GM21381 (cell line): ENCODE results near the gene ARHGEF2.
"Not testable (repeated sequence)": the region's sequence is repeated elsewhere in the genome, so short reads cannot be mapped to it uniquely, and the experiment has no call there.

ENCODE experiments used
- ATAC-seq: cut with Tn5 transposase; IDR thresholded peaks from one replicate; pipeline ENCODE4 v1.9.1; 2021; ENCODE audit warnings: mild to moderate bottlenecking, moderate library complexity; ENCODE audit not compliant: unreplicated experiment

ARHGEF2 gene

GRCh38 chr1:155946633-155947219 is 31.6 kb downstream of the ARHGEF2 start:
- peak; percentile 14 for ATAC-seq

- ATAC-seq, result no peak
Observed at GRCh38 chr1:155944444-155944799, 33.9 kb downstream of the ARHGEF2 start.

- no peak for ATAC-seq
Observed at GRCh38 chr1:155942578-155943141, 35.7 kb downstream of the ARHGEF2 start.

- no peak for ATAC-seq
Observed at GRCh38 chr1:155941845-155942531, 36.4 kb downstream of the ARHGEF2 start.

- ATAC-seq, result no peak
Observed at GRCh38 chr1:155940993-155941844, 37.1 kb downstream of the ARHGEF2 start, which contains the start of gene RXFP4. TSS of gene RXFP4 (plus strand) at chr1:155941638. CDS start at chr1:155941710, 72 bp downstream.

- no peak for ATAC-seq
Observed at GRCh38 chr1:155940482-155940992, 37.8 kb downstream of the ARHGEF2 start.

DNA sequence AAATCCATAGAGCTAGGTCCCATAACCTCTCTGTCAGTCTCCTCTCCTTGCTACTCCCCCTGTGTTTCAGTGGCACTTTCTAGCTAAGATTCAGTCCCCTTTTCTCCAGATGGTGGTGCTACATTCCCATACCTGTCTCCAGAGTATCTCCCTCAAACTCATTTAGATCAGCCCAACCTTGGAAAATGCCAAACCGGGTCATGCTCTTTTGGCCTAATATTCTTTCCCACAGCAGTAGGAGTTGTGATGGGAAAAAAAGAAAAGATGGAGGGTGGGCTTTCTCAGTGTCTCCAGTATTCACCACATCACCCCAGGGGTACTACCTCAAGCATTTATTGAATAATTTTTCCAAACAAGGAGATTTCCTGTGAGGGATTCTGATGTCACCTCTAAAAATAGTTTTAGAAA is 40.1 kb downstream of the ARHGEF2 start:
- ATAC-seq, result no peak

DNA sequence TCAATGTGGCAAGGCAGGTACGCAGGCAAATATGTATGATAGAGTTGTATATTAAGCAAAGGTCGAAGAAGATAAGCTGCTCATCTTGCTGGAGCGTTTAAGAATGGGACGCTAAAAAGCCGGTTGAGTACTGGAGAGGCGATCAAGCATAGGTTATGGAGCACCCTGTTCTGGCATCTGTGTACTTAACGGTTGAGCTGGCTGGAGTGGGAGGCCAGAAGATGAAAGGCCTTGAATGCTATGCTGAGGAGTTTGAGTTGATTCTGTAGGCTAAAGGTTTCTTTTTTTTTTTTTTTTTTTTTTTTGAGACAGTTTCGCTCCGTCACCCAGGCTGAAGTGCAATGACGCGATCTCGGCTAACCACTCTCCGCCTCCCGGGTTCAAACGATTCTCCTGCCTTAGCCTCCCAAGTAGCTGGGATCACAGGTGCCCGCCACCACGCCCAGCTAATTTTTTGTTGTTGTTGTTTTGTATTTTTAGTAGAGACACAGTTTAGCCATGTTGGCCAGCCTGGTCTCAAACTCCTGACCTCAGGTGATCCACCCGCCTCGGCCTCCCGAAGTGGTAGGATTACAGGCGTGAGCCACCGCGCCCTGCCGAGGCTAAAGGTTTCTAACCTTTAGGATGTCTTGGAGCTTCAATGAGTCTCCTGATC is 43.3 kb downstream of the ARHGEF2 start:
- ATAC-seq, result no peak

GRCh38 chr1:155934097-155934935 is 44.0 kb downstream of the ARHGEF2 start, which contains the start of gene KHDC4:
TSS of gene KHDC4 (minus strand) at chr1:155934413. CDS start at chr1:155934373, 40 bp downstream.
- ATAC-seq, result peak; percentile 83

DNA sequence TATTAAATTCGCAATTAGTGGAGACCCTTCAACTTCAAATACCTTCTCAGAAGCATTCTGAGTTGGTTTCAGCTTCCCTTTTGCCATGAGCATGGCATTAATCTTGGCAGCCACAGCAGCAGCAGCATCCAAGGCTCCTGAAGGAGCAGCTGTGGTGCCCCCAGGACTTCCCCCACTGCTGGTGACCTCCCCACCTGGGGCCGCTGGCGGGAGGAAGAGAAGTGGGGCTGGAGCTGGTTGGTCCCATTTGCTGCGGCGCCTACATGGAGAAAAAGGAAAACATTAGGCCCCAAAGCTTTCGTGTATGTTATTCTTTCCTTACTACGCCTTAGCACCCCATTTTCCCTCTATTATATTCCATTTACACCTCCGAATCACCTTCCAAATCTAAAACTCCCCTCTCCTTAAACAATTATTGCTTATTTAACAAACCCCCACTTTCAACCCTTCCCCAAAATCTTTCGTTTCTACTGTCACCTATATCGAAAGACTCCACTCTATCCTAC is 44.7 kb downstream of the ARHGEF2 start:
- ATAC-seq, result no peak

DNA sequence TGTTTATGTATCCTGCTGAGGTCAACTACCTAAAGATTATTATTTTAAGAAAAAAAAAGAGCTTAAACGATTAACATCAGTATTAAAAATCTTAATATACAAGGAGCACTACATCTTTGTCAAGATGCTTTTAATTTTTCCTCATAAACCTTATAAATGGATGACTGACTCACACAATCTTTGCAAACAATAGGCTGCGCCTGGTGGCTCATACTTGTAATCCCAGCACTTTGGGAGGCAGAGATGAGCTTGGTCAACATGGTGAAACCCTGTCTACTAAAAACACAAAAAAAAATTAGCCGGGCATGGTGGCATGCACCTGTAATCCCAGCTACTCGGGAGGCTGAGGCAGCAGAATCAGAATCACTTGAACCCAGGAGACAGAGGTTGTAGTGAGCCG is 45.9 kb downstream of the ARHGEF2 start:
- ATAC-seq, result no peak

GRCh38 chr1:155932081-155932480 is 46.3 kb downstream of the ARHGEF2 start:
- no peak for ATAC-seq

DNA sequence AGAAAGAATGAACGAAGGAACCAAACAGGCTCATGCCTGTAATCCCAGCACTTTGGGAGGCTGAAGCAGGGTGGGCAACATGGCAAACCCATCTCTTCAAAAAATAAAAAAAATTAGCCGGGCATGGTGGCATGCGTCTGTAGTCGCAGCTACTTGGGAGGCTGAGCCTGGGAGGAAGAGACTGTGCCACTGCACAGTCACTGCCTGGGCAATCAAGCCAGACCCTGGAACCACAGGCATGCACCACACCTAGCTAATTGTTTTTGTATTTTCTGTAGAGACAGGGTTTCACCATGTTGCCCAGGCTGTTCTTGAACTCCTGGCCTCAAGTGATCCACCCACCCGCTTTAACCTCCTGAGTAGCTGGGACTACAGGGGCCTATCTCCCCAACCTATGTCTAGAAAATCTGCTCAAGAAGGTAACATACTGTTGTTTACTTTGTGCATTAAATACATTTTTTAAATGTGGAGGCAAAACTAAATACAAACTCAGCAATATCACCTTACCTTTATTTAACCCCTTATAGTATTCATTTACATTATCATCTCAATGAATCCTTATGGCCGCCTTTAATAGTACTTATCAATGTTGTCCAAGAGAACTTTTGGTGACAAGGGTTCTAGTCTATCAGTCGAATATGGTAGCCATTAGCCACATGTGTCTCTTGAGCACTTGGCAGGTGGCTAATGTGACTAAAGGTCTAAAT is 46.9 kb downstream of the ARHGEF2 start:
- ATAC-seq, result no peak

- ATAC-seq, result not testable (repeated sequence)
Observed at GRCh38 chr1:155930725-155931124, 47.6 kb downstream of the ARHGEF2 start.

DNA sequence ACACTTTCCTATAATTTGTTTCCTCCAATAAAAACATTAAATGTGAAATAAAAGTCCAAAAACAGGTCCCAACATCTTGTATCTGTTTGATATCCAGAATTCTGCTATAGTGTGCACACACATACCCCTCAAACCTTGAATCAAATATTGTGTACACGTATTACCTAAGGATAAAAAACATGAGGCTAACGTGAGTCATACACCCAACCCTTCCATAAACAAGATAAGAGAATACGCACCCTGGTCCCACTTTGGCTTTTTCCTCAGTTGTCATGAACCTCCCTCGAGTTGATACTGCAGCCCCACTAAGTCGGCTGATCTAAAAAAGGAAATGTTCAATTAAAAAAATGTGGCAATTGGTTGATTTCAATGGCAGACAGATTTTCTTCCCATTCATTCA is 49.3 kb downstream of the ARHGEF2 start:
- no peak for ATAC-seq

DNA sequence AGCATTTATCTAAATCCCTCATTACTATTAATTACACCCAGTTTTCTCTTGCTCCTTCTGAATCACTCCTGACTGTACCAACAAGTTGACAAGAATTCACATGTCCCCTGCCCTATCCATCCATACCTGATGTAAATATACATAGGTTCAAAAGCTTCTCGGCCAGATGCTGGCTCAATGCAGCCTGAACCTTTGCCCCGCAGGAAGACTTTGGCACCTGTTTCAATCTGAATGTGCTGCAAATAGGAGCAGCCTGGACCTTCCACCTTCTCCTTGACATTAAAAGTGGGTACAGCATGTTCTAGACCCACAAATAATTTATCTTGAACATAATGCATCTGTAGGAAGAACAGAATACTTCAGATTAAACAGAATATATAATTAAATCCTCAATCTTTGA is 52.8 kb downstream of the ARHGEF2 start:
- no peak for ATAC-seq

DNA sequence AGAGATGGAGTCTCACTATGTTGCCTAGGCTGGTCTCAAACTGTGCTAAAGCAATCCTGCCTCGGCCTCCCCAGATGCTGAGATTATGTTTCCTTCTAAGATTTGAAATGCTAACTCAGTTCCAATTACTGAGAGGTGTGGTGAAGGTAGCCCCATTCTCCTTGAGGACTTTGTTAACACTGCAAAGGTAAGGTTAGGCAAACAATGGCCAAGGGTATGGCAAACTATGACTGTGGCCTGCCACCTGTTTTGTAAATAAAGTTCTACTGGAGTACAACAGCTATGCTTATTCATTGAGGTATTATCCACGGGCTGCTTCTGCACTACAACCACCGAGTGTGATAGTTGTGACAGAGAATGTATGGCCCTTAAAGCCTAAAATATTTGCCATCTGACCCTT is 57.6 kb downstream of the ARHGEF2 start:
- ATAC-seq, result no peak

DNA sequence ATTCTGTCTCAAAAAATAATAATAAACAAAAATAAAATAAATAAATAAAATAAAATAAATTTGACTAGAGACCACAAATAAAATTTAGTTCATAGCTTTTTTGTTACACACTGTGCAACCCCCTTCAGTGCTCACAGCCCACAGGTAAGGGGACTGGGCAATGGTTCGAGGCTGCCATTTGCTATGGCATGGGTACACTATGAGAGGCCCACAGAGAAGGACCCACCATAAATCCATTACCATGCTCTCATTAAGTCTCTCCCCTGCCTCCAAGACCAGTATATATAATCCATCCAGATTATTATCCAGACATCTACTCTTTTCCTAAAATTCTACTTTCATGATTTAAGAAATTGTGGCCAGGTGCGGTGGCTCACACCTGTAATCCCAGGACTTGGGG is 58.5 kb downstream of the ARHGEF2 start:
- no peak for ATAC-seq

GRCh38 chr1:155918660-155919059 is 59.7 kb downstream of the ARHGEF2 start:
- no peak for ATAC-seq
